ENCODE results near the gene ADGRL1. TPM values are rescaled to one million over a fixed set of nuclear protein-coding genes. Genes with fewer than 3 reads are reported as not detected.
"Not testable (repeated sequence)": the region's sequence is repeated elsewhere in the genome, so short reads cannot be mapped to it uniquely, and the experiment has no call there.

ADGRL1 gene
- total RNA-seq, 4 donors from 2014 or later = 20.8 to 55.1 (median 32.6) TPM

- Histone ChIP-seq H3K4me1 (peaks cover 0 to 10% (median 6%) of the 10 kb centered on the region in 4 donors), H3K27ac (replicated peaks in 1 of 4) (no peak overlapping the region), H3K27me3 (peaks cover 0 to 10% (median 0%) of the 10 kb centered on the region in 4 donors), H3K36me3 (no peaks in the 10 kb centered on the region), H3K4me3 (no peak overlapping the region), H3K9me3 (no peaks in the 10 kb centered on the region)
- no peak for DNase-seq (ENCODE audit: extremely low spot score)
- WGBS = 89% methylated on average over 16 of the region's 16 CpGs
- TF ChIP-seq CTCF (IDR thresholded peaks at IDR 0.05) (no peak), POLR2A (IDR thresholded peaks at IDR 0.05; ENCODE audit: low read depth) (no peak), POLR2AphosphoS5 (IDR thresholded peaks at IDR 0.05) (no peak), EP300 (IDR thresholded peaks at IDR 0.05) (no peak)
- intact Hi-C loops (cut with DNase I) = no loop called here
These were observed 16.9 kb upstream of the ADGRL1 start for GRCh38 chr19:14222886-14223285.

- H3K4me3 ChIP-seq; H3K36me3 ChIP-seq; H3K27ac ChIP-seq (replicated peaks in 1 of 4); DNase-seq (ENCODE audit: extremely low spot score); H3K9me3 ChIP-seq; H3K27me3 ChIP-seq; intact Hi-C loops (cut with DNase I): not testable (repeated sequence)
- 14% methylated on average over 13 of the region's 19 CpGs for WGBS
- H3K4me1 ChIP-seq = peaks cover 7 to 22% (median 12%) of the 10 kb centered on the region in 4 donors
- peak in 1 of 3 experiments; percentile 25 for TF ChIP-seq CTCF (IDR thresholded peaks at IDR 0.05)
These were observed 15.4 kb upstream of the ADGRL1 start for GRCh38 chr19:14221345-14221744.

- no peak overlapping the region for H3K27ac ChIP-seq (replicated peaks in 1 of 4)
- H3K36me3 ChIP-seq = no peaks in the 10 kb centered on the region
- H3K9me3 ChIP-seq = no peaks in the 10 kb centered on the region
- intact Hi-C loops (cut with DNase I) = no loop called here
- 86% methylated on average over 12 of the region's 12 CpGs for WGBS
- peaks cover 7 to 22% (median 12%) of the 10 kb centered on the region in 4 donors for H3K4me1 ChIP-seq
- DNase-seq (ENCODE audit: extremely low spot score) = no peak
- peaks cover 0 to 3% (median 0%) of the 10 kb centered on the region in 4 donors for H3K27me3 ChIP-seq
- no peak overlapping the region for H3K4me3 ChIP-seq
- TF ChIP-seq POLR2AphosphoS5 (IDR thresholded peaks at IDR 0.05) = no peak
These were observed 12.8 kb upstream of the ADGRL1 start for GRCh38 chr19:14218620-14219330.

- intact Hi-C loops (cut with DNase I) = not testable (repeated sequence)
These were observed 11.9 kb upstream of the ADGRL1 start for GRCh38 chr19:14217886-14218285.

GRCh38 chr19:14214580-14214979 is 8.6 kb upstream of the ADGRL1 start:
- Histone ChIP-seq H3K9me3 (no peaks in the 10 kb centered on the region), H3K36me3 (no peaks in the 10 kb centered on the region), H3K27me3 (peaks cover 0 to 7% (median 0%) of the 10 kb centered on the region in 4 donors), H3K4me1 (peaks cover 4 to 15% (median 9%) of the 10 kb centered on the region in 4 donors), H3K27ac (replicated peaks in 1 of 4) (no peak overlapping the region), H3K4me3 (no peak overlapping the region)
- no peak for TF ChIP-seq EP300 (IDR thresholded peaks at IDR 0.05)
- no peak for TF ChIP-seq POLR2A (IDR thresholded peaks at IDR 0.05; ENCODE audit: low read depth)
- TF ChIP-seq POLR2AphosphoS5 (IDR thresholded peaks at IDR 0.05) = no peak
- no peak for TF ChIP-seq CTCF (IDR thresholded peaks at IDR 0.05)
- WGBS = 93% methylated on average over 2 of the region's 2 CpGs
- DNase-seq (ENCODE audit: extremely low spot score) = no peak
- intact Hi-C loops (cut with DNase I) = no loop called here

More at GRCh38 chr19:14217886-14218285, 11.9 kb upstream of the ADGRL1 start:
- H3K27me3 ChIP-seq; H3K36me3 ChIP-seq; H3K4me3 ChIP-seq; DNase-seq (ENCODE audit: extremely low spot score); H3K27ac ChIP-seq (replicated peaks in 1 of 4); H3K9me3 ChIP-seq: not testable (repeated sequence)
- peaks cover 7 to 22% (median 12%) of the 10 kb centered on the region in 4 donors for H3K4me1 ChIP-seq
- WGBS = 38% methylated on average over 3 of the region's 4 CpGs

GRCh38 chr19:14210182-14210581 is 4.2 kb upstream of the ADGRL1 start:
- intact Hi-C loops (cut with DNase I) = not testable (repeated sequence)
- 66% methylated on average over 9 of the region's 9 CpGs for WGBS

GRCh38 chr19:14209401-14209800 is 3.4 kb upstream of the ADGRL1 start:
- Histone ChIP-seq H3K4me3 (peak overlapping the region in 3 of 4 donors; percentile 22 to 31 (median 30)), H3K27me3 (peaks cover 0 to 16% (median 2%) of the 10 kb centered on the region in 4 donors), H3K4me1 (peaks cover 16 to 41% (median 30%) of the 10 kb centered on the region in 4 donors)
- H3K36me3 ChIP-seq; DNase-seq (ENCODE audit: extremely low spot score); H3K9me3 ChIP-seq; H3K27ac ChIP-seq (replicated peaks in 1 of 4); intact Hi-C loops (cut with DNase I): not testable (repeated sequence)
- WGBS = 0% methylated on average over 1 of the region's 40 CpGs

More at GRCh38 chr19:14210182-14210581, 4.2 kb upstream of the ADGRL1 start:
- H3K36me3 ChIP-seq; H3K4me3 ChIP-seq; H3K27ac ChIP-seq (replicated peaks in 1 of 4); H3K9me3 ChIP-seq; DNase-seq (ENCODE audit: extremely low spot score): not testable (repeated sequence)
- H3K4me1 ChIP-seq = peaks cover 8 to 33% (median 23%) of the 10 kb centered on the region in 4 donors
- H3K27me3 ChIP-seq = peaks cover 0 to 16% (median 2%) of the 10 kb centered on the region in 4 donors

- 42% methylated on average over 9 of the region's 9 CpGs for WGBS
- H3K4me3 ChIP-seq; H3K9me3 ChIP-seq; DNase-seq (ENCODE audit: extremely low spot score); H3K36me3 ChIP-seq; intact Hi-C loops (cut with DNase I); H3K27ac ChIP-seq (replicated peaks in 1 of 4): not testable (repeated sequence)
- peaks cover 0 to 16% (median 2%) of the 10 kb centered on the region in 4 donors for H3K27me3 ChIP-seq
- peaks cover 16 to 48% (median 37%) of the 10 kb centered on the region in 4 donors for H3K4me1 ChIP-seq
These were observed 2.5 kb upstream of the ADGRL1 start for GRCh38 chr19:14208496-14208895.

- 36% methylated on average over 4 of the region's 7 CpGs for WGBS
- peaks cover 16 to 55% (median 40%) of the 10 kb centered on the region in 4 donors for H3K4me1 ChIP-seq
- DNase-seq (ENCODE audit: extremely low spot score); H3K36me3 ChIP-seq; intact Hi-C loops (cut with DNase I); H3K9me3 ChIP-seq: not testable (repeated sequence)
- peak overlapping the region in 2 of 4 donors; percentile 75 to 82 for H3K27ac ChIP-seq (replicated peaks in 1 of 4)
- H3K4me3 ChIP-seq = peak overlapping the region; percentile 73 to 87 (median 78)
- H3K27me3 ChIP-seq = peaks cover 0 to 16% (median 2%) of the 10 kb centered on the region in 4 donors
These were observed 1.8 kb upstream of the ADGRL1 start for GRCh38 chr19:14207796-14208195.

Data from esophagus muscularis mucosa (tissue), 4 donors.